SU-DHL-6 (cell line): ENCODE results near the gene ABCB7.

Source experiments
- H2AFZ ChIP-seq: fragments of 200-600 bp; sonication (generic); 2 replicates; pipeline ENCODE4 v1.6.1; 2014; ENCODE audit warnings: low read depth, mild to moderate bottlenecking, moderate library complexity, mixed read lengths, antibody characterized with exemption, low read length; ENCODE audit not compliant: severe bottlenecking
- H3F3A ChIP-seq: fragments of 200-600 bp; shearing (Covaris generic); 2 replicates; pipeline ENCODE4 v1.6.0; 2016; ENCODE audit warnings: antibody characterized with exemption, mild to moderate bottlenecking; ENCODE audit not compliant: insufficient read depth
- H3K27ac ChIP-seq: fragments of 200-600 bp; sonication (generic); 2 replicates; pipeline ENCODE4 v1.5.1; 2016; ENCODE audit warnings: low read depth, mild to moderate bottlenecking, low read length, moderate library complexity, mixed read lengths
- H3K27me3 ChIP-seq: fragments of 200-600 bp; sonication (generic), shearing (Covaris generic); 2 replicates; pipeline ENCODE4 v1.6.0; 2014; ENCODE audit warnings: mild to moderate bottlenecking, low read length
- H3K36me3 ChIP-seq: fragments of 200-600 bp; sonication (generic); 2 replicates; pipeline ENCODE4 v1.6.1; 2014; ENCODE audit warnings: mild to moderate bottlenecking, low read length, mixed read lengths
- H3K4me2 ChIP-seq: fragments of 300-600, 200-600 bp; shearing (Covaris generic), sonication (generic); 2 replicates; pipeline ENCODE4 v1.6.0; 2014; ENCODE audit warnings: low read length, low read depth, mild to moderate bottlenecking; ENCODE audit not compliant: poor library complexity, severe bottlenecking
- H3K4me3 ChIP-seq: fragments of 200-600 bp; sonication (generic); 2 replicates; pipeline ENCODE4 v1.5.1; 2014; ENCODE audit warnings: antibody characterized with exemption, low read length, mild to moderate bottlenecking, mixed read lengths; ENCODE audit not compliant: insufficient read depth, poor library complexity, severe bottlenecking
- H3K79me2 ChIP-seq: fragments of 200-600 bp; sonication (generic); 2 replicates; pipeline ENCODE4 v1.6.1; 2014; ENCODE audit warnings: mild to moderate bottlenecking, low read length, moderate library complexity; ENCODE audit not compliant: insufficient read depth
- H3K9ac ChIP-seq: fragments of 200-600 bp; sonication (generic); 2 replicates; pipeline ENCODE4 v1.7.0; 2014; ENCODE audit warnings: mild to moderate bottlenecking, low read length
- H3K9me2 ChIP-seq: fragments of 200-600 bp; sonication (generic); replicated peaks from 2 replicates; pipeline ENCODE4 v1.6.1; 2014; ENCODE audit warnings: low read length; ENCODE audit not compliant: insufficient read depth
- H3K9me3 ChIP-seq: fragments of 200-600 bp; sonication (generic); 2 replicates; pipeline ENCODE4 v1.6.1; 2014; ENCODE audit warnings: low read length, mixed read lengths; ENCODE audit not compliant: insufficient read depth
- H4K20me1 ChIP-seq: fragments of 200-600 bp; sonication (generic); 2 replicates; pipeline ENCODE4 v1.6.1; 2014; ENCODE audit warnings: low read depth, mild to moderate bottlenecking, antibody characterized with exemption, low read length, moderate library complexity, mixed read lengths
- EZH2phosphoT487 ChIP-seq: fragments of 200-600 bp; sonication (generic), shearing (Covaris generic); conservative IDR thresholded peaks from 2 replicates; pipeline ENCODE4 v1.6.1; 2018; ENCODE audit warnings: mild to moderate bottlenecking, antibody characterized with exemption, low read length, moderate library complexity, mixed read lengths
- TF ChIP-seq, protein P1 (sequence below): fragments of 200-600 bp; sonication (generic); IDR thresholded peaks from one replicate; pipeline ENCODE4 v1.5.1; 2017; ENCODE audit warnings: antibody characterized with exemption, mild to moderate bottlenecking, low read length, moderate library complexity; ENCODE audit not compliant: insufficient read depth, poor library complexity, severe bottlenecking

Gene ABCB7

DNA sequence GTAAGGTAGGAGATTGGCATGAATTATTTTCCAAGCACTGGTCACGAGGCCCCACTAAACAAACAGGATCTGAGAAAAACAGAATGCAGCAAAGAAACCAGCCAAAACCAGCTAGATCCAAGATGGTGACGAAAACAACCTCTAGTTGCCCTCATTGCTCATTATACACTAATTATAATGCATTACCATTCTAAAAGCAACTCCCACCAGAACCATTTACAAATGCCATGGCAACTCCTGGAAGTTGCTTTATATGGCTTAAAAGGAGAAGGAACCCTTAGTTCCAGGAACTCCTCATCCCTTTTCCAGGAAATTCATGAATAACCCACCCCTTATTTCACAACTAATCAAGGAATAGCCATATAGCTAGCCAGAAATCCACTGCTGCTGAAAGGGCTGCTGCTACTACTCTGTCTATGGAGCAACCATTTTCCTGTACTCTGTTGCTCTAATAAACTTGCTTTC is 69.3 kb downstream of the ABCB7 start:
- no peaks in the 10 kb centered on the region for H3K9me2 ChIP-seq
- no peaks in the 10 kb centered on the region for H4K20me1 ChIP-seq
- H3K27me3 ChIP-seq: no peaks in the 10 kb centered on the region
- no peak overlapping the region for H3K27ac ChIP-seq
- H3K79me2 ChIP-seq: no peaks in the 10 kb centered on the region; the same call in 1 of the 2 replicates
- no peak overlapping the region for H3K4me2 ChIP-seq
- H3F3A ChIP-seq: no peaks in the 10 kb centered on the region
- H3K4me3 ChIP-seq: no peak overlapping the region
- TF ChIP-seq, protein P1, sequence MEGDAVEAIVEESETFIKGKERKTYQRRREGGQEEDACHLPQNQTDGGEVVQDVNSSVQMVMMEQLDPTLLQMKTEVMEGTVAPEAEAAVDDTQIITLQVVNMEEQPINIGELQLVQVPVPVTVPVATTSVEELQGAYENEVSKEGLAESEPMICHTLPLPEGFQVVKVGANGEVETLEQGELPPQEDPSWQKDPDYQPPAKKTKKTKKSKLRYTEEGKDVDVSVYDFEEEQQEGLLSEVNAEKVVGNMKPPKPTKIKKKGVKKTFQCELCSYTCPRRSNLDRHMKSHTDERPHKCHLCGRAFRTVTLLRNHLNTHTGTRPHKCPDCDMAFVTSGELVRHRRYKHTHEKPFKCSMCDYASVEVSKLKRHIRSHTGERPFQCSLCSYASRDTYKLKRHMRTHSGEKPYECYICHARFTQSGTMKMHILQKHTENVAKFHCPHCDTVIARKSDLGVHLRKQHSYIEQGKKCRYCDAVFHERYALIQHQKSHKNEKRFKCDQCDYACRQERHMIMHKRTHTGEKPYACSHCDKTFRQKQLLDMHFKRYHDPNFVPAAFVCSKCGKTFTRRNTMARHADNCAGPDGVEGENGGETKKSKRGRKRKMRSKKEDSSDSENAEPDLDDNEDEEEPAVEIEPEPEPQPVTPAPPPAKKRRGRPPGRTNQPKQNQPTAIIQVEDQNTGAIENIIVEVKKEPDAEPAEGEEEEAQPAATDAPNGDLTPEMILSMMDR: no peak
- TF ChIP-seq EZH2phosphoT487: no peak
- H3K36me3 ChIP-seq: no peaks in the 10 kb centered on the region
- H3K9ac ChIP-seq: no peak overlapping the region
- no peaks in the 10 kb centered on the region for H3K9me3 ChIP-seq
- H2AFZ ChIP-seq: no peak overlapping the region

DNA sequence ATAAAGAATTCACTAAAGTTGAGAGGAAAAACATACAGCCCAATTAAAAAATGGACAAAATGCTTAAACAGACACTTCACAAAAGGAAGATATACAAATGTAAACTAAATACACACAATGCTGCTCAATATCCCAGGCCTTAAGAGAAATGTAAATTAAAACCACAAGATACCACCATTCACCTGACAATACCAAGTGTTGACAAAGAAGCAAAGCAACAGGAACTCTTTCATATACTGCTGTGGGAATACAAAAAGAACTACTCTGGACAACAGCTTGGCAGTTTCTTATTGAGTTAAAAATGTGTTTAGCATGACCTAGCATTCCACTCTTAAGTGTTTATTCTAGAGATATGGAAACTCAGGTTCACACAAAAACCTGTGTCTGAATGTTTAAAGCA is 71.3 kb downstream of the ABCB7 start:
- Histone ChIP-seq H3K9me2 (no peaks in the 10 kb centered on the region), H3K9me3 (no peaks in the 10 kb centered on the region), H3K9ac (no peak overlapping the region), H3K4me3 (no peak overlapping the region), H3K27ac (no peak overlapping the region), H4K20me1 (no peaks in the 10 kb centered on the region), H3K4me2 (no peak overlapping the region), H2AFZ (no peak overlapping the region), H3K36me3 (no peaks in the 10 kb centered on the region), H3K79me2 (no peaks in the 10 kb centered on the region; the same call in 1 of the 2 replicates), H3K27me3 (no peaks in the 10 kb centered on the region), H3F3A (no peaks in the 10 kb centered on the region)
- TF ChIP-seq EZH2phosphoT487: no peak
- TF ChIP-seq, protein P1: no peak

DNA sequence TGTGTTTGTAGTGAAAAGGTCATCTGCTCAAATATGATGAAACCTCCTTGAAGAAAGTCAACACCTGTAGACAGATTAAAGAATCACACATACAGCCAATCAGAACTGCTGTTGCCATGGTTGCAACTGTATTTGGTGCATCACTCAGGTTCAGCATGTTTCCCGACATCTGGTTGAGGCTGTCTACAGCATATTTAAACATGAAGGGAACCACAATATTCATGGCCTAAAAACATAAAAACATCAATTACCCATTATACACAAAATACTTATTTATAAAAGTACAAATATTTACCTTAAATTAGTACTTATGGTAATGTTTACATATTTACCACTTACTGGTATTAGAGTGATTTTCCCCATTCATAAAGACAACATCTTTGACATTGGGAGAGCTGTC is 79.7 kb downstream of the ABCB7 start:
- H3K27ac ChIP-seq: no peak overlapping the region
- no peak overlapping the region for H2AFZ ChIP-seq

More for the DNA sequence above, 79.7 kb downstream of the ABCB7 start:
- Histone ChIP-seq H3K27me3 (no peaks in the 10 kb centered on the region), H3K4me2 (no peak overlapping the region), H4K20me1 (no peaks in the 10 kb centered on the region), H3K9me3 (no peaks in the 10 kb centered on the region), H3K9me2 (no peaks in the 10 kb centered on the region), H3K4me3 (no peak overlapping the region), H3F3A (no peaks in the 10 kb centered on the region), H3K79me2 (no peaks in the 10 kb centered on the region), H3K9ac (no peak overlapping the region), H3K36me3 (0 out of 2 replicates have a peak, but pooled peaks cover 4% of the 10 kb centered on the region)
- TF ChIP-seq, protein P1: no peak
- TF ChIP-seq EZH2phosphoT487: no peak
